HG02885 (cell line): ENCODE data around the gene KRTAP5-5.
"Not testable (repeated sequence)": the region's sequence is repeated elsewhere in the genome, so short reads cannot be mapped to it uniquely, and the experiment has no call there.

ENCODE experiments used
- ATAC-seq: cut with Tn5 transposase; IDR thresholded peaks from one replicate; pipeline ENCODE4 v1.9.1; 2021; ENCODE audit warnings: mild to moderate bottlenecking; ENCODE audit not compliant: unreplicated experiment, poor library complexity

Gene KRTAP5-5

DNA sequence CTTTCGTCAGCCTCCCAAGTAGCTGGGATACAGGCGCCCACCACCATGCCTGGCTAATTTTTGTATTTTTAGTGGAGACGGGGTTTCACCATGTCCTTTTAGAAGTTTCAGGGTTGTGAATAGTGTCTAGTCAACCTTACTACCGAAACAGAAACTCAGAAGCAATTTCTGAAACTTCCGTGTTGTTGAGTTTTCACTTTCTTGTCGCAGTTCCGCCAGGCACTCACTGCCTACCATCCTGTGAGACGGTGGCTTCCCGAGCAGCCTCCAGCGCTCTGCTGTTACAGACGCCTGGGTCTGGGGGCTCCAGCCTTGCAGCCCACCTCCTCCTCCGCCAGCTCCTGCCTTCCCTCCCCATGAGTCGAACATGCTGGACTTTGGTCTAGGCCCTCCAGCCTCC is 23.7 kb upstream of the KRTAP5-5 start:
- peak; percentile 82 for ATAC-seq

DNA sequence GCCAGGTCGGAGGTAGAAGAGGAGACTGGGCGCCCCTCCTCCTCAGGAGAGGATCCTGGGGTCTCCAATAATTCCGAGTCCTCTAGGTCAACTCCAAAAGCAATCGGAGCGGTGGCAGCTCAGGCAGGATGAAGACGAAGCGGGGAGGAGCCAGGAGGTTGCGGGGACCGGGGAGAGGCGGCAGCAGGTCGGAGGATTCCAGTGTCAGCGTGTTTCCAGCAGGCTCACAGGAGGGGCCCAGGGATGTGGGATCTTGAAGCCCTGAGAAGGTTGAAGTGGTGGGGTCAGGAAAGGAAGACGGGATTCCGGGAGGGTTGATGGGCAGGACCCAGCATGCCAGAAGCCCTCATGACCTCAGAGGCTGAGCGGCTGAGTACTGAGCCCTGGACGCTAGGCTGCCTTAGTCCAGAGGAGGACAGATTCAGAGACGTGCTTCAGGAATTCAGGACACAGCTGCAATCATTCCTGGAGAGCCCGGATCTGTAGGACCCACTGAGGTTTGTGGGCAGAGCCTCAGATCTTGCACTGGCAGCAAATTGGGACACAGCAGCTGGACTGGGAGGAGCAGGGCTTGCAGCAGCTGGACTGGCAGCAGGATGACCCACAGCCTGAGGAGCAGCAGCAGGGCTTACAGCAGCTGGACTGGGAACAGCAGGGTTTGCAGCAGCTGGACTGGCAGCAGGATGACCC is 22.3 kb upstream of the KRTAP5-5 start:
- ATAC-seq = not testable (repeated sequence)

DNA sequence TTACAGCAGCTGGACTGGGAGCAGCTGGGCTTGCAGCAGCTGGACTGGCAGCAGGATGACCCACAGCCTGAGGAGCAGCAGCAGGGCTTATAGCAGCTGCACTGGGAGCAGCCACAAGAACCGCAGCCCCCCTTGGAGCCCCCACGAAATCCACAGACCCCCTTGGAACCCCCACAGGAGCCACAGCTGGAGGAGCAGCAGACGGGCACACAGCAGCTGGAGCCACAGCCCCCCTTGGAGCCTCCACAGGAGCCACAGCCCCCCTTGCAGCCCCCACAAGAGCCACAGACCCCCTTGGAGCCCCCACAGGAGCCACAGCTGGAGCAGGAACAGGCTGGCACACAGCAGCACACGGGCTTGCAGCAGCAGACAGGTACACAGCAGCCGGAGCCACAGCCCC is 21.7 kb upstream of the KRTAP5-5 start:
- not testable (repeated sequence) for ATAC-seq

DNA sequence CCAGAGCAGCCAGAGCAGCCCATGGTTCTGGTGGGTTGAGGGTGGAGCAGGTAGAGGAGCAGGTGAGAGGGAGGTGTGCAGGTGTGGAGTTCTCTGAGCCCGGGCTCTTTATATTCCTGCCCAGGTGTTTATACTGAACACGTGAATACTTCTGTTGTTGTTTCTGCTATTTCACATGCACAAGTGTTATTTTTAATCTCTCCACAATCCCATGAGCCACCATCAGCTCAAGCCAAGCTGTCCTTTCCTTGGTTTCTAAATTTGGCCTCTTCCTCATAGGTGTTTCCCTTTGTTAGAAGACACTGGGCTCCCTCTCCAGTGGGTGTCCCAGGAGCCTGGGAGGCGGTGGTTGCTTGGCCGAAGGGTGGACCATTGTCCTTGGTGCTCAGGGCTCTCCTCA is 21.2 kb upstream of the KRTAP5-5 start, which contains the start of gene KRTAP5-3:
Gene KRTAP5-3 (minus strand): TSS at position 101 of the 400 bp plus-strand sequence. CDS start 78 bp downstream, at position 23.
- ATAC-seq = no peak

DNA sequence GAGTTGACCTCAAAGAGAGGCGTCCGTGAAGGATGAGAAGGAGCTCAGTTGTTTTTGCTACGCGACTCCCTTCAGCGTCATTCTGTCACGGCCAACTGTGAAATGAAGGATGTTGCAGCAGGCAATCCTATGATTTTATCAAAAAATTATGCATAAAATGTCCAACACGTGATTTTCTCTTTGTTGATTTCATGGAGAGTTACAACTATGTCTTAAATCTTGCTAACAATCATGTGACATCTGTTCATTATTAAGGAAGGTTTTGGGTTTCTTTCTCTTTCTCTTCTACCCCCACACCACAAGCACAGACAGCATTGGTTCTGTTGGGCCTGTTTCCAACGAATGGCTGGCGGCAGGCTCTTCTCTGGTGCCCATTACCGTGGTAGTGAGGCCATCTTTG is 11.3 kb upstream of the KRTAP5-5 start:
- no peak for ATAC-seq

DNA sequence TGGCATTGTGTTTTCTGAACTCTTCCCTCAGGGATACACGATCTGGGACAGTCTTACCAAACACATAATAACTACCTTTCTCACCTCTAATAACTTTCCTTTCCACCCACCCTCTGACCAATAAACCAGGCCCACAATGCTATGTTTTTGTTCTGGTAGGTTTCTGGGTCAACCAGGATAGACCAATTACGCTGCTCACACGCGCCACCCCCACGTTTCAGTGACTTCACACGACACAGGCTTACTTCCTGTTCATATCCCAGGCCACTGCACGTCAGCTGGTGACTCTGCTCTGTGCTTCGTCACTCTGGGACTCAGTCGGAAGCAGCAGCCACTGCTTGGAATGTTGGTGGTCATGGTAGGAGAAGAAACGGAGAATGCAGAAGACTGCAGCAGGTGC is 10.1 kb upstream of the KRTAP5-5 start:
- ATAC-seq = no peak

DNA sequence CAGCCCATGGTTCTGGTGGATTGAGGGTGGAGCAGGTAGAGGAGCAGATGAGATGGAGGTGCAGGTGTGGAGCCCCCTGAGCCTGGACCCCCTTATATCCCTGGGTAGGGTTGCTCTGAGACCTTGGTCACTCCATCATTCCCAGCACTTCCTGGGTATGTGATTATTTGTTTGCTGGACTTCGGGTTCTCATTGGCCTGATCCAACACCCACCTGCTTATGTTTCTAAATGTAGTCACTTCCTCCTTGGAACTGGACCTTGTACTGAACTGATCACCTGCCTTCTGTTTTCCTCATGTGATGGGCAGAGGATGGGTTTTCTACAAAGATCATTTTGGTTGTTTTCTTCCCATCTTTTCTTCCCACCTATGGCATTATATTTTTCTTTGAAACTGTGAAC is 7.5 kb upstream of the KRTAP5-5 start, which contains the start of gene KRTAP5-4:
Gene KRTAP5-4 (minus strand): TSS at position 53 of the 400 bp plus-strand sequence. CDS start 45 bp downstream, at position 8.
- ATAC-seq = no peak

DNA sequence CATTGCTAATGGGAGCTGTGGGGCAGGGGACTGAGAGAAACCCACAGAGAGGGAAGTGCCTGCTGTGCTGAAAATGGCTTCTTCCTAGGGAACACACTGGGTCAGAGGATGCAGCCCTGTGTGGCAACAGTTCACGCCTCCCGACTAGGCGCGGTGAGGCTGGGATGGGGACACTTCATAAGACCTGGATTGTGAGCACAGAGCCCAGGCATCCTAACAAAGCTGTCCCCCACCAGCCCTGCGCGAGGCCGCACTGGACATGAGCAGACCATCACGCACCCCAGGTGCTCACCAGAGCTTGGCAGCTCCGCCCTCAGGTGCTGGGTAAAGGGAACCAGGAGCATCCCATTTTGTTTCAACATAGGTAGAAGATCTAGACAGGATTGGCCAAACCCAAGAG is 5.9 kb upstream of the KRTAP5-5 start:
- no peak for ATAC-seq

DNA sequence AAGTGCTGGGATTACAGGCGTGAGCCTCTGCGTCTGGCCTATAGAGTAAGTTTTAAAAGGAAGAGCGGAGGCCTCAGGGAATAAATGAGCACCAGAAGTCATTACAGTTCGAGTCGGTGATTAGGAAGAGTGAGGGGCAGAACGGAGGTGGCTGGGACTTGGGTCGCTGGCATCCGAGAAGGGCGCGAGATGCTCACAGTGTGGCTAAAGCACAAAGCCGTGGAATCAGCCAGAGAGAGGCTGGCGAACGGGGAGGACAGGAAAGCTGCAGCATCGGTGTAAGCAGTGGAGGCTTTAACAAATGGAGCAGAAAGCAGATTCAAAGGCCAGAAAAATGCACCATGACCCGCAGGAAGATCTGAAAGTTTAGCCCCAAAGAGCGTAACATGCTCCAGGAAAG is 5.0 kb upstream of the KRTAP5-5 start:
- no peak for ATAC-seq

DNA sequence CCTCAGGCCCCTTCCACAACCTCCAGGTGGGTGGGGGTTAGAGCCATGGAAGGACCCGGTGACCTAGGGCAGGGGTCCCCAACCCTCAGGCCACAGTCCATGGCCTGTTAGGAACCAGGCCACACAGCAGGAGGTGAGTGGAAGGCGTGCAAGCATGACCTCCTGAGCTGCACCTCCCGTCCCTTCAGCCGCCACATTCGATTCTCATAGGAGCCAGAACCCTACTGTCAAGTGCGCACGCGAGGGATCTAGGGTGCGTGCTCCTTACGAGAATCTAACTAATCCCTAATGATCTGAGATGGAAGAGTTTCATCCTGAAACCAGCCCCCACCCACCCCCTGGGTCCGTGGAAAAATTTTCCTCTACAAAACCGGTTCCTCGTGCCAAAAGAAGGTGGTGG is 4.0 kb upstream of the KRTAP5-5 start:
- no peak for ATAC-seq

DNA sequence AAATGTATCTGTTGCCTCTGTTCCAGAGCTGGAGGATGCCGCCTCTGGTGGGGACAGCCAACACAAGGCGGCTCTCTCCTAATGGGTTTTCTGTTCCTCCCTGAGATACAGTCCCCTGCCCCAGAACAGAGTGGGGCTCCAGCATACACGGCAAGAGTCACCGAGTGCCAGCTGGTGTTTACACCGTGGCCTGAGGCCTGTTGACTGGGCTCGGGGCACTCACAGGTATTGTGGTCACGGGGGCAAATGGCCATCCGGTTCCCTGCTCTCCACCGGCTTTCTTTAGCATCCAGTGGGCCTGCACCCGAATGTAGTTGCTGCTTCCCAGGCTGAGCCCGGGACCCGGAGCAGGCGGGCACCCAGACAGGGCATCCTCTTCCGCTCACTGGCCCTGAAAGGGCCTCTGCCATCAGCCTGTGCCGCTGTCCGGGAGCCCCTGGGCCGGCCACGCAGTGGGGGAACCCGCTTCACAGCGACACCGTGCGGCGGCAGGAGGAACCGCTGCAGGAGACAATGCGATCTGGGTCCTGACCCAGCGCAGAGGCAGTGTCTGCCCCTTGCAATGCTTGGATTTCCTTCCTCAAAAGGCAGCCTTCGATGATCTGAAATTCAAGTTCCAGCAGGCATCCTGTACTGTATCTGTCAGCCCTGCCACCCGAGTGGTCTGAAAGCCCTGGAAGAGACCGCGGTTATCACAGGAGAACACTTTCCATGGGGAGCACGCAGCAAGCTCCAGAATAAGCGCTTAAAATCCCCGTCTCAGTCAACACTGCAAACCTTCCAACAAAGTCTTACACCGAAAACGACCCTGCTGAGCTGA is 859 bp upstream of the KRTAP5-5 start:
- ATAC-seq = peak; percentile 39

DNA sequence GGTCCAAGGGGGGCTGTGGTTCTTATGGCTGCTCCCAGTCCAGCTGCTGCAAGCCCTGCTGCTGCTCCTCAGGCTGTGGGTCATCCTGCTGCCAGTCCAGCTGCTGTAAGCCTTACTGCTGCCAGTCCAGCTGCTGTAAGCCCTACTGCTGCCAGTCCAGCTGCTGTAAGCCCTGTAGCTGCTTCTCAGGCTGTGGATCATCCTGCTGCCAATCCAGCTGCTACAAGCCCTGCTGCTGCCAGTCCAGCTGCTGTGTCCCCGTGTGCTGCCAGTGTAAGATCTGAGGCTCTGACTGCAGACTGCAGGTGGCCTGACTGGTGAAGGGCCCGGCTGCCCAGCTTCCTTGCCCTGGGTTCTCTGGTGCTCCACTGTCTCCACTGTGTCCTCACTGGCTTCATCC is 696 bp downstream of the KRTAP5-5 start:
- no peak for ATAC-seq

DNA sequence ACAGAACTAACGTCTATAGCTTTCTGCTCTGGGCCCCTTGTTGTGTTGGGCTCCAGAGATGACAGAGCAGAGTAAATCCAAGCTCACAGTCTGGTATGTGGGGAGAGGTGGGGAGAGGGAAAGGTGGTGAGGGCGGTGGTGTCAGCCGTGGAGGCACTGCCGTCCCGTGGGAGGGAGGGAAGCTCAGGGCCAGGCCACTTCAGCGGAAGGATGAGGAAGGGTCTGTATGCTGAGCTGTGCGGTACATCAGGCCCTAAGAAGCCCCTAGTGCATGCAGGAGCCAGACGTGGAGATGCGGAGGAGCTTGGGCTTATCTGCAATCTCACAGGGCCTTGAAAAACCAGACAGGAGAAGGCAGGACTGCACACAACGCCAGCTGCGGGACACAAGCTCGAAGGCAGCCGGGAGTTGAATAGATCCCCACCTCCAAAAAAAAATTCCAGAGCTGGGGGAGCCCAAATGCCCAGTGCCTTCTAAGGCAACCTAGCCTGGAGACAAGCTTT is 1.5 kb downstream of the KRTAP5-5 start:
- no peak for ATAC-seq

DNA sequence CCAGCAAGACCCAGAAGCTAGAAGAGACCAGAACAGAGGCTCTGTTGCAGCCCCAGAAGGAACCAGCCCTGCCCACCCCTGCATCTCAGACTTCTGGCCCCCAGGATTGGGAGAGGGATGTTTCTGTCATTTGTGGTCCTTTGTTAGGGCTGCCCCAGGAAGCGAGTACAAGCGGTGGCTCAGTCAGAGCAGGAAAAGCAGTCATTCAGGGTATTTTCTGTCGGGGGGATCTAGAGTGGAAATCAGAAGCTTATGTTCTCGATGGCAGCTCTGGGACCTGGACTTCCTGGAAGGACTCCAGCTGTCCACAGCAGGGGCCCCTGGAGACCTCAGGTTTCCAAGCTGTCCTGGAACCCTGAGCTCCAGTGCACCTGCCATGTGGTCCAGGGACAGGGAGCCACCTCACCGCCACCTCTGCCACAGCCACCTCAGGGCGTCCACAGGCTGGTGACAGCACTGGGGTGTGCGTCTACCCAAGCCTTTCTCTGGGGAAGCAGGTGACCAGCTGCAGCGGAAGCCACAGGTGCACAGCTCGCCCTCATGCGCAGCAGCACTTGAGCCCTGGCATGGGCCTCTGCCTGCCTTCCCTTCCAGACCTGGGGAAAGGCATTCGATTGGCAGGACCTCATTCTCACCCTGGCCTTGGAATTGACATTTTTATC is 2.6 kb downstream of the KRTAP5-5 start:
- no peak for ATAC-seq

DNA sequence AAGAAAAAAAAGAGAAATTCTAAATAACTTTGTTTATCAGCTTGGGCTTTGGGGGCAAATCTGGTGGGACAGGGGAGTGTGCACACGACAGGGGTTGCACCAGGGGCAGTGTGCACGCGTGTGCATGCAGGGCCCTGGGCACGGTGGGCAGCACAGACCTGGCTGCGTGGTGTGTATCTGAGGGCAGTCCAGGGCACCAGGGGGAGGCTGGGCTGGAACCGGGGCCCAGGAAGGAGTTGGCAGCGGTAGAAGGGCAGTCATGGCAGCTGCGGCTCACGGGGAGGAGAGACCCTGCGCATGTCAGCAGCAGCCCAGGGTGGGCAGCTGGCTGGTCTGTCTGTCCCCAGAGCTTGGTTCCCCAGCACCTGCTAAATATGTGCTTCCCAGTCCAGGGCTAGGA is 4.3 kb downstream of the KRTAP5-5 start:
- ATAC-seq = no peak

DNA sequence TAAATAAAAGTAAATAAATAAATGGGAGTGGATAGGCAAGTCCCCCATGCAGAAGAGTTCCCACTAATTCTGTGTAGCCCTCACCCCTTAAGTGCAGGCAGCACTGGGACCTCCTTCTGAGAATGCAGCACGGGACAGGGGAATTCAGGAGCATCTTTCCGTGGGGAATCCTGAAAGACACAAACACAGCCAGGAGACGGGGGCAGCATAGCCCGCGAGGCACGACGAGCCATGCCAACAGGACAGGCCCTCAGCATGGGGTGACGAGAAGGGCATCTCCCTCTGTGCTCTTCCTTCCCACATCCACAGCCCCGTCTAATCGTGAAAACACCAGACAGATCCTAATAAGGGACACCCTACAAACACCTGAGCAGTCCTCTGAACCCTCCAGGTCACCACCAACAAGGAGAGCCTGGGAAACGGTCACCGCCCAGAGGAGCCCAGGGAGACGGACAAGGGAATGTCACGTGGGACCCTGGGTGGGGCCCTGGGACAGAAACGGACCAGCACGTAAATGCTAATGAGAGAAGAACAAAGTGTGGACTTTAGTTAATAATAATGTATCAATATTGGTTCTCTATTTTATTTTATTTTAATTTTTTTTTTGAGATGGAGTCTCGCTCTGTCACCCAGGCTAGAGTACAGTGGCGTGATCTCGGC is 6.8 kb downstream of the KRTAP5-5 start:
- ATAC-seq = no peak

DNA sequence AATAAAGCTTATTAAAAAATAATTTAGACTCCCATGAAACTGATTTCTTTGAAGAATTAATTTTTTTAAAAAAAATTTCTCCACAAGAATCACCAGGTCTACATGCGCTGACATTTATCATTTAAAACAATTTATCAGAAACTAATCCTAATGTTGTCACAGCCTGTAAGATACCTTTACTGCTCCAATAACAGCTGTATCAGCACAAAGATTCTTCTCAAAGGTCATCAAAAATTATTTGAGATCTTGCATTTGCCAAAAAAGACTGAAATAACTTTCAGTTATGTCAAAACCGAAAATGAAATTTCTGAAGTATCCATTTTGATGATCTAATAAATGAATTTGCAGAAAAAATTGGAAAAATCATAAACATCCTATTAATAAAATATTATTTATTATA is 8.1 kb downstream of the KRTAP5-5 start:
- ATAC-seq = no peak

DNA sequence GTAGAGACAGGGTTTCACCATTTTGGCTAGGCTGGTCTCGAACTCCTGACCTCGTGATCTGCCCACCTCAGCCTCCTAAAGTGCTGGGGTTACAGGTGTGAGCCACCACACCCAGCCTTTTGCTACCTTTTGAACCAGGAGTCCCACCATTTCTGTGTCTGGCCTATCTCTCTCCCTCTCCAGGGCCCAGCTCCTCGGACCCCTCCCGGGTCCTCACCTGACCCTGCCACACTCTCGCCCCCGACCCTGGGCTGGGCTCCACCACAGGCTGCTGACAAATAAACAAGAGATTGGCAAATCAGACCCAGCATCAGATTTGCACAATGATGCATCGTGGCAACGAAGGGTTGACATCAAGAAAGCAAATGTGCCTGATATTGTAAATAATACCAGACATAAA is 8.8 kb downstream of the KRTAP5-5 start:
- no peak for ATAC-seq

DNA sequence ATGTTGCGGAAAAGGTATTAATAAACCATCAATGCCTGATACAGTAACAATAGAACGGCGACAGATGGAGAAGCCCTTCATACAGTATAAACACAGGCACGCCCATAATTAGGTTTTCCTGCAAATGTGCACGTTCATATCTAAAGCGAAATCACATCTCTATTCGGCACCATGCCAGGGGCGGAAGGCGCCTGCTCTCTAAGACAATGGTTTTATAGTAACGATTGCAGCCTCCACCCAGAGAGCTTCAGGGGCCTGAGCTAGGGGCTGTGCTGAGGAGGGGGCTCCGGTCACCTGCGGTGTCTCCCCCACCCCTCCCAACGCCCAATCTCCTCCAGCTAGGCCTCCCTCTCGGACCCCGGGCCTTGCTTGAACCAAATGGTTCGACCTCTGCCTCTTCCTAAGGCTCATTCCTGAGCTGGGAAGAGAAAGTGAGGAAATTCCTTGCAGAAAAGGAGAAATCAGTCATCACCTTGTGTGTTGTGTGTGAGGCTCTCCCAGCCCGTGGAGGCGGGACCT is 9.6 kb downstream of the KRTAP5-5 start:
- ATAC-seq = no peak

DNA sequence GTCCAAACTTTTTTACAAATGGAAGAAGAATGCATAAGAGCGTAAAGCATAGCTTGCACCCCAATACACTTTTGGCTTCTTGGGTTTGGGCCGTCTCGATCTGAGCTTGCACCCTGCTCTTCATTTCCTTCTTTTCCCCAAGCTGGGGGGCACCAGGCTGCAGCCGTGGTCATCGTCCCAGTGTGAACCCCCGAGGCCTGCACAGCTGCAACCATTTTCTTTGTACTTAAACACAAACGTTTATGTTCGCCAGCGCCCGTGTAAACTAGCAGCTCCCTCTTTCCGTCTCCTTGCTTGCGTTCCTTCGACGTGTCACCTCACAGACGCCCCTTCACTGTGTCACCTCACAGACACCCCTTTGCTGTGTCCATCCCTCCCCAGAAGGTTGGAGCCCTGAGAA is 10.1 kb downstream of the KRTAP5-5 start:
- ATAC-seq = no peak
